ENCODE data around the gene SPTSSA.

- no peak for TF ChIP-seq CTCF (IDR thresholded peaks at IDR 0.05; ENCODE audit: insufficient read depth, low read length, poor library complexity, severe bottlenecking)
- TF ChIP-seq EZH2phosphoT487 (conservative IDR thresholded peaks at IDR 0.05; ENCODE audit: low read length) = no peak
These were observed 1.2 kb downstream of the SPTSSA start for GRCh38 chr14:34460841-34461240.
